GM12891 (cell line): ENCODE measurements around the gene CARS1.

Source experiments
- DNase-seq: peaks from one replicate; pipeline ENCODE4 v3.0.0; 2011; ENCODE audit warnings: low spot score; ENCODE audit not compliant: insufficient read length
- FAIRE-seq: peaks from 2 replicates; lab custom pipeline; 2011; peaks lifted over from hg19 to GRCh38; lab: Jason Lieb, UNC
- PAX5 ChIP-seq: IDR thresholded peaks from 2 replicates; pipeline ENCODE4 v1.6.1; 2011; ENCODE audit warnings: low read length, moderate library complexity, mild to moderate bottlenecking; ENCODE audit not compliant: insufficient read depth, severe bottlenecking
- POLR2A ChIP-seq: IDR thresholded peaks from 2 replicates; pipeline ENCODE4 v1.6.1; 2011; ENCODE audit warnings: low read depth, low read length, control low read depth
- POLR2AphosphoS5 ChIP-seq: IDR thresholded peaks from 2 replicates; pipeline ENCODE4 v1.6.1; 2011; ENCODE audit warnings: low read depth, low read length, control low read depth
- POU2F2 ChIP-seq: IDR thresholded peaks from 2 replicates; pipeline ENCODE4 v1.6.1; 2011; ENCODE audit warnings: low read depth, mild to moderate bottlenecking, control low read depth, low read length, moderate library complexity
- SPI1 ChIP-seq: IDR thresholded peaks from 2 replicates; pipeline ENCODE4 v1.6.1; 2011; ENCODE audit warnings: low read depth, low read length, control low read depth
- TAF1 ChIP-seq: IDR thresholded peaks from 2 replicates; pipeline ENCODE4 v1.6.1; 2011; ENCODE audit warnings: low read depth, low read length, control low read depth

Gene CARS1

DNA sequence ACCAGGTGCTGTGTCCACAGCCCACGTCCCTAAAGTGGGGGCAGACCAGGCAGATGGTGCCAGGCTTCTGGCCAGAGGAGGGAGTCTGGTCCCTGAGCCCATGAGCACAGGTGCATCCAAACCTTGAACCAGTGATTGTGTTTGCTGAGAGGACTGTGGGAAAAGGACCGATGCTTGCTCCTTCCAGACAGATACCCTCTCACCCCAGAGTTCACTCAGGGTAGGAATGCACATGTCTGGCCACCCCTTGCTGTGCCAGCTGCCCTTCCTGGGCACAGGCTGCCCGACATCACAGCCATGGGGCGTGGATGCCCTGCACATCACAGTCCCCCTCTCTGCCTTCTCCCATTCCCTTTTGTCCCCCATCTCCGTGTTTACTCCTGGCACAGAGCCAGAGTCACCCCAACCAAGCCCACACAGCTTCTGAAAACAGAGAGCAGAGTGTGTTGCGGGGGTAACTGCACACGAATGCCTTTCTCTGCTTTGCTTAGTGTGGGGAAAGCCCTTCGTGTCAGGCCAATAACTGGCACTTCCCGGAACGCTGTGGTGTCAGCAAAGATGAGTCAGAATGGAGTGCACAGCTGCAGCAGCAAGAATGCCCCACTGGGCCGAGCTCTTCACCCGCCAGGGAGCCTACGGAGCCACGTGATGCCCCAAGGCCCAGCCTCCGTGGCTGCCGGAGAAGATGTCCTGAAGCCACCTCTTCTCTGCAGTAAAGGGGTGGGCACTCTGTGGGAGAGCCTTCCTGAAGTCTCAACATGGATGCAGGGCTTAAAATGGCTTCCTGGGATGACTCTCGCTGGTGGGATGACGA, 7.6 kb downstream of the CARS1 start:
- TF ChIP-seq SPI1 (peak; percentile 19; the same call in 1 of the 2 replicates), POU2F2 (no peak)
- DNase-seq = peak; percentile 67
- FAIRE-seq = peak; percentile 85

DNA sequence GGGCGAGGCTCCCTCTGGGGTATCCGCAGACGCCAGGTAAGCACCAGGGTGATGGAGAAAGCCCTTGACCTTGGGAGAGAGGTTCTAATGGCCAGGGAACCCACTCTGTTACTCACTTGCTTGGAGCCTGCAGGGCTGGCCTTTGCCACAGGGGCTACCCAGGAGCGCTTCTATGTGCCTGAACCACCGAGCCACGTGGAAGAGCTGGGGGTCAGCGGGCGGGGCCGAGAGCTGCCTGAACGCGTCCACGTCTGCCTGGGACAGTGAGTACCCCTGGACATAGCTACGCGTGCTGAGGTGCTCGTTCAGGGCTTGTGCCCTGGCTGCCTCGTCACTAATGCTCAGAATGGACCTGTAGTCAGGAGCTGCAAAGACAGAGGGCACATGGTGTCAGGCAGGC, 9.6 kb downstream of the CARS1 start:
- FAIRE-seq (no peak), DNase-seq (no peak)
- TF ChIP-seq POLR2AphosphoS5 (no peak), POLR2A (no peak), PAX5 (no peak), TAF1 (no peak), SPI1 (no peak), POU2F2 (no peak)

GRCh38 chr11:3046641-3047040, 10.6 kb downstream of the CARS1 start:
- no peak for FAIRE-seq
- TF ChIP-seq POU2F2 (no peak), PAX5 (no peak), TAF1 (no peak), POLR2A (no peak), SPI1 (no peak), POLR2AphosphoS5 (no peak)
- no peak for DNase-seq

DNA sequence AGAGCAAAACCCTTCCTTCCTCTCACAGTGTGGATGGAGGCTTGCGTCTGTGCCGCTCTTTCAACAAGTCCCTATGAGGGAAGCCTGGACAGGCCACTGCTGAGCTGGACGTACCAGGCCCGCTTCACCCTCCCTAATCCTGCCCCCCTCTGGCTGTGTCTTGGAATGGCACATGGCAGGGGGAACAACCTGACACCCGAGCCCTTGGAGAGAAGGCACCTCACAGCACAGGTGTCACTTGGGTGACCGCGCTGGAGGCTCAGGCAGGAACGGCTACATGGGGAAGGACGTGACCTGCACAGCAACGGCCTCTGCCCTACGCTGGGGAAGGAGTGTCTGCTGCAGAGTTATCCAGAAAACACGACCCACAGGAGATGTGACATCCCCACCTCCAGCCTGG, 11.0 kb downstream of the CARS1 start:
- DNase-seq (no peak), FAIRE-seq (no peak)
- TF ChIP-seq POU2F2 = no peak
- TF ChIP-seq PAX5 = no peak
- no peak for TF ChIP-seq TAF1
- TF ChIP-seq POLR2AphosphoS5 = no peak
- no peak for TF ChIP-seq POLR2A
- TF ChIP-seq SPI1 = no peak

- TF ChIP-seq POLR2A (no peak), POLR2AphosphoS5 (no peak), PAX5 (no peak), SPI1 (no peak), POU2F2 (no peak), TAF1 (no peak)
- DNase-seq = no peak
- no peak for FAIRE-seq
These were observed 12.3 kb downstream of the CARS1 start for GRCh38 chr11:3044915-3045314.

GRCh38 chr11:3044004-3044403, 13.2 kb downstream of the CARS1 start:
- TF ChIP-seq POLR2AphosphoS5 (no peak), PAX5 (no peak), POLR2A (no peak), SPI1 (no peak), TAF1 (no peak), POU2F2 (no peak)
- no peak for FAIRE-seq
- DNase-seq = no peak

- DNase-seq (no peak), FAIRE-seq (no peak)
- TF ChIP-seq POLR2A (no peak), POU2F2 (no peak), SPI1 (no peak), TAF1 (no peak), POLR2AphosphoS5 (no peak), PAX5 (no peak)
These were observed 13.8 kb downstream of the CARS1 start for GRCh38 chr11:3043315-3043871.

DNA sequence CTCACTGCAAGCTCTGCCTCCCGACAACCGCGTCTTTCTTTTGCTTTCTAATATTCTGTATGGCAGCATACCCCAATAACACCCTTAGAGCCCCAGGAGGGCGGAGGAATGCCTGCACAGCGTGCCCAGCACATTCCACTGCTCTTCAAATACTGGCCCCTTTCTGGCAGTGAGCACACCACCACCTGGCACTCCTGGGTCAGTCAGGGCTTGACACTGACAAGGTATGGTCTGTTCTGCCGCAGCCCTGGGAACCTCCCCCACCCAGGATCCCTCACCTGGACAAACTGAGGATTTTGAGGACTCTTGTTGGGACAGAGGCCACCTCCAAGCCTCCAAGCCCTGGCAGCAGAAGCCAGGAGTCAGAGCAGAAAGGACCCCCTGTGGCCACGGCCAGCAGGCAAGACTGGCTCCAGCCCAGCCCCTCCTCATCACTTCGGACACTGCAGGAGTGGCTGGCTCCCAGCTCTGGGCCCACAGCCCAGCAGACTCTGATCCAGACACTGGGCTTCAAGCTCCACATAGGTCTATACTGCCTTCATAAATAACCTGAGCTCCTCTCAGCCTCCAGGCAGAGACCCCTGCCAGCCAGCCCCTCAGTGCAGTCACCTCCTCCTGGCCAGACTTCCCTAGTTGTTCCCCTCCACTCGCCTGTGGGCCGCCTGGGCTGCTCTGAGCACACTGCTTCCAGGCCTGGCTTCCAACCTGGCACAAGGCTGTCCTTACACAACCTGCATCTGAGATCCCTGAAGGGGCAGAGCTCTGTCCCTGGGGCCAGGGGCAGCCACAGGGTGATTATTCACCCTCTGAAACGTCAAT, 14.5 kb downstream of the CARS1 start:
- DNase-seq (no peak), FAIRE-seq (no peak)
- TF ChIP-seq POU2F2 (no peak), POLR2AphosphoS5 (no peak), PAX5 (no peak), TAF1 (no peak), SPI1 (no peak), POLR2A (no peak)

GRCh38 chr11:3041699-3042441, 15.4 kb downstream of the CARS1 start:
- FAIRE-seq = no peak
- TF ChIP-seq POLR2AphosphoS5 (no peak), PAX5 (no peak), POLR2A (no peak), TAF1 (no peak), POU2F2 (no peak), SPI1 (no peak)
- no peak for DNase-seq
